H1 (cell line): ENCODE results near the gene SLC25A26.

Experiments
- GABPA ChIP-seq: IDR thresholded peaks from 2 replicates; pipeline ENCODE4 v1.6.1; 2011; ENCODE audit warnings: mild to moderate bottlenecking, low read length, moderate library complexity, borderline replicate concordance; ENCODE audit not compliant: insufficient read depth
- POLR2A ChIP-seq, 2 experiments: IDR thresholded peaks; 1 replicate in 1 of 2; 2 replicates in 1 of 2; pipeline ENCODE4 v1.6.1; 2011; ENCODE audit warnings: low read depth in 2 of 2, low read length in 2 of 2, mild to moderate bottlenecking in 2 of 2; ENCODE audit errors: control extremely low read depth in 1 of 2
- TF ChIP-seq, protein P1 (sequence below), 3 experiments: IDR thresholded peaks; 1 replicate in 2 of 3; 2 replicates in 1 of 3; pipeline versions ENCODE4 v1.5.1 to v1.6.1; 2011; ENCODE audit warnings: low read length in 3 of 3, mild to moderate bottlenecking in 3 of 3, inconsistent platforms in 2 of 3, low read depth in 1 of 3, moderate library complexity in 1 of 3; ENCODE audit not compliant: insufficient read depth in 1 of 3; ENCODE audit errors: control extremely low read depth in 1 of 3
- TF ChIP-seq, protein P2 (sequence below): IDR thresholded peaks from 2 replicates; pipeline ENCODE4 v1.6.1; 2011; ENCODE audit warnings: low read depth, mild to moderate bottlenecking, low read length; ENCODE audit not compliant: insufficient read depth

DNA sequence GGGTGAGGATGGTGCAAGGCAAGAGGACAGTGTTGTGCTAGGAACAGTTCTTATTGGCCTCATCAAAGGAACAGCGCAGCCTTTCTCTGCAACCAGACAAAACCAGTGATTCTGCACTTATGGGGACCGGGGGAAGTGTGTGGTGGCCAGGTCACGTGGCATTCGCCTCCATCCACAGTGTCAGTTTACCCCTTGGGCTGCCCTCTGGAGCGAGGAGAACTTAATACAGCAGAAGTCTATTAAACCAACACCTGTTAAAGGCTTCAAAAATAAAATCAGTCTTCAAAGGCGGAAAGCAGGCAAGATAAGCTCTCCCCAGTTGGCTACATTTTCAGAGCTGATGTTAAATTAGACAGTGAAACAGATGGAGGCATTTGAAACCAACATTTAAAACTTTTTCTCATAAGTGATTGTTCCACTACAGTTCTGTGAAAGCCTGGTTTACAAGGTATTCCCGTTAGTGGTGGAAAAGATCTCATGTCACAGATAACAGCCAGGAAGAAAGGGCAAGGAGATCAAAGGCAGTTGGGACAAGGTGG is 204.8 kb downstream of the SLC25A26 start:
- TF ChIP-seq, protein P1, sequence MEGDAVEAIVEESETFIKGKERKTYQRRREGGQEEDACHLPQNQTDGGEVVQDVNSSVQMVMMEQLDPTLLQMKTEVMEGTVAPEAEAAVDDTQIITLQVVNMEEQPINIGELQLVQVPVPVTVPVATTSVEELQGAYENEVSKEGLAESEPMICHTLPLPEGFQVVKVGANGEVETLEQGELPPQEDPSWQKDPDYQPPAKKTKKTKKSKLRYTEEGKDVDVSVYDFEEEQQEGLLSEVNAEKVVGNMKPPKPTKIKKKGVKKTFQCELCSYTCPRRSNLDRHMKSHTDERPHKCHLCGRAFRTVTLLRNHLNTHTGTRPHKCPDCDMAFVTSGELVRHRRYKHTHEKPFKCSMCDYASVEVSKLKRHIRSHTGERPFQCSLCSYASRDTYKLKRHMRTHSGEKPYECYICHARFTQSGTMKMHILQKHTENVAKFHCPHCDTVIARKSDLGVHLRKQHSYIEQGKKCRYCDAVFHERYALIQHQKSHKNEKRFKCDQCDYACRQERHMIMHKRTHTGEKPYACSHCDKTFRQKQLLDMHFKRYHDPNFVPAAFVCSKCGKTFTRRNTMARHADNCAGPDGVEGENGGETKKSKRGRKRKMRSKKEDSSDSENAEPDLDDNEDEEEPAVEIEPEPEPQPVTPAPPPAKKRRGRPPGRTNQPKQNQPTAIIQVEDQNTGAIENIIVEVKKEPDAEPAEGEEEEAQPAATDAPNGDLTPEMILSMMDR (IDR thresholded peaks at IDR 0.05; ENCODE audit: control extremely low read depth in 1 of 3, insufficient read depth in 1 of 3, low read depth in 1 of 3, low read length in 3 of 3): no peak
- no peak for TF ChIP-seq GABPA
- no peak for TF ChIP-seq POLR2A (IDR thresholded peaks at IDR 0.05; ENCODE audit: control extremely low read depth in 1 of 2, low read depth in 2 of 2, low read length in 2 of 2)
- TF ChIP-seq, protein P2, sequence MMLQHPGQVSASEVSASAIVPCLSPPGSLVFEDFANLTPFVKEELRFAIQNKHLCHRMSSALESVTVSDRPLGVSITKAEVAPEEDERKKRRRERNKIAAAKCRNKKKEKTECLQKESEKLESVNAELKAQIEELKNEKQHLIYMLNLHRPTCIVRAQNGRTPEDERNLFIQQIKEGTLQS: no peak
